OCI-LY1 (cell line): ENCODE measurements around the gene MRPL53.

Source experiments
- H2AFZ ChIP-seq: fragments of 200-600 bp; sonication (generic), shearing (Covaris generic); 2 replicates; pipeline ENCODE4 v1.6.0; 2014; ENCODE audit warnings: antibody characterized with exemption, mild to moderate bottlenecking, low read length
- H3F3A ChIP-seq: fragments of 200-600 bp; sonication (generic), shearing (Covaris generic); 2 replicates; pipeline ENCODE4 v1.6.0; 2014; ENCODE audit warnings: mild to moderate bottlenecking, antibody characterized with exemption, low read length, moderate library complexity; ENCODE audit not compliant: insufficient read depth
- H3K27ac ChIP-seq: fragments of 200-600 bp; sonication (generic); 2 replicates; pipeline ENCODE4 v1.5.1; 2014; ENCODE audit warnings: low read length, mixed run types, mild to moderate bottlenecking, low read depth; ENCODE audit not compliant: poor library complexity, severe bottlenecking
- H3K27me3 ChIP-seq: fragments of 200-600 bp; sonication (generic); 2 replicates; pipeline ENCODE4 v1.6.0; 2014; ENCODE audit warnings: antibody characterized with exemption, mild to moderate bottlenecking, low read length, moderate library complexity; ENCODE audit not compliant: insufficient read depth
- H3K36me3 ChIP-seq: fragments of 200-600 bp; sonication (generic); 2 replicates; pipeline ENCODE4 v1.6.1; 2014; ENCODE audit warnings: mild to moderate bottlenecking, antibody characterized with exemption, low read length, moderate library complexity, mixed read lengths; ENCODE audit not compliant: insufficient read depth
- H3K4me1 ChIP-seq: fragments of 200-600 bp; sonication (generic); 2 replicates; pipeline ENCODE4 v1.5.1; 2014; ENCODE audit warnings: mild to moderate bottlenecking, low read length, moderate library complexity; ENCODE audit not compliant: insufficient read depth, severe bottlenecking
- H3K4me2 ChIP-seq: fragments of 200-600 bp; sonication (generic), shearing (Covaris generic); 2 replicates; pipeline ENCODE4 v1.6.1; 2014; ENCODE audit warnings: low read length
- H3K4me3 ChIP-seq: fragments of 200-600 bp; sonication (generic); 2 replicates; pipeline ENCODE4 v1.5.1; 2014; ENCODE audit warnings: low read length, low read depth, mild to moderate bottlenecking, mixed read lengths; ENCODE audit not compliant: poor library complexity, severe bottlenecking
- H3K79me2 ChIP-seq: fragments of 200-600 bp; shearing (Covaris generic); 2 replicates; pipeline ENCODE4 v1.6.1; 2016; ENCODE audit warnings: mixed run types, low read length, mixed read lengths; ENCODE audit not compliant: insufficient read depth
- H3K9ac ChIP-seq: fragments of 200-600 bp; sonication (generic), shearing (Covaris generic); 2 replicates; pipeline ENCODE4 v1.6.1; 2014; ENCODE audit warnings: mild to moderate bottlenecking, low read length, mixed read lengths
- H3K9me2 ChIP-seq: fragments of 200-600 bp; sonication (generic), shearing (Covaris generic); 2 replicates; pipeline ENCODE4 v1.6.1; 2014; ENCODE audit warnings: low read depth, mild to moderate bottlenecking, low read length, mixed read lengths
- H3K9me3 ChIP-seq: fragments of 200-600 bp; shearing (Covaris generic); 2 replicates; pipeline ENCODE4 v1.6.1; 2014; ENCODE audit warnings: low read length, mixed read lengths
- H4K20me1 ChIP-seq: fragments of 200-600 bp; sonication (generic), shearing (Covaris generic); 2 replicates; pipeline ENCODE4 v1.6.0; 2016; ENCODE audit warnings: mild to moderate bottlenecking, low read length; ENCODE audit not compliant: insufficient read depth
- EZH2 ChIP-seq: fragments of 200-600 bp; sonication (generic), shearing (Covaris generic); IDR thresholded peaks from 2 replicates; pipeline ENCODE4 v1.8.0; 2017; ENCODE audit warnings: borderline replicate concordance, mixed run types, mild to moderate bottlenecking, antibody characterized with exemption, low read length, moderate library complexity, mixed read lengths
- TF ChIP-seq, protein P1 (sequence below): fragments of 200-600 bp; sonication (generic), shearing (Covaris generic); IDR thresholded peaks from 2 replicates; pipeline ENCODE4 v1.5.1; 2017; ENCODE audit warnings: mild to moderate bottlenecking, antibody characterized with exemption, low read length, moderate library complexity, mixed read lengths

Gene MRPL53

DNA sequence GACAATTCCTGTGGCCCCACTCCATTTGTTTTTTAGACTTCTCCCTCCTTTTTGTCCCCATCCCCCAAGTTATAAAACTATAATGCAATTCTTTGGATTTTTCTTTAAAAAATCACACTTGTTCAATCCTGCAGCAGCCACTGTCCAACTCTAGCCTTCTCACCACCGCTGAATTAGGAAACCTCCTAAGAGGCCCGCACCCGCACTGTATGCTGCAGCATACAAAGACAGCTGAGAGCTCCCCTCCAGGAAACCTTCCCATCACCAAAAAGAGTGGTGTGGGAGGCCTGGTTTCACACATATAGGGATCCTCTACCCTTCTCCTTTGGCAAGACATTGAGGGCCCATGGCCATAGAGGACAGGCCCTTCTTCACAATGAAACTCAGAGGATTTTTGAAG lies 32.1 kb upstream of the MRPL53 start:
- Histone ChIP-seq H3K9ac (no peak overlapping the region), H3K4me1 (peaks cover 38% of the 10 kb centered on the region), H4K20me1 (no peaks in the 10 kb centered on the region), H3K9me3 (no peaks in the 10 kb centered on the region), H3K36me3 (peaks cover 17% of the 10 kb centered on the region), H3K4me2 (no peak overlapping the region), H3K27me3 (peaks cover 17% of the 10 kb centered on the region; the same call in 1 of the 2 replicates), H2AFZ (no peak overlapping the region), H3K79me2 (no peaks in the 10 kb centered on the region), H3K27ac (no peak overlapping the region), H3K9me2 (no peaks in the 10 kb centered on the region), H3K4me3 (no peak overlapping the region), H3F3A (no peaks in the 10 kb centered on the region)
- TF ChIP-seq, protein P1, sequence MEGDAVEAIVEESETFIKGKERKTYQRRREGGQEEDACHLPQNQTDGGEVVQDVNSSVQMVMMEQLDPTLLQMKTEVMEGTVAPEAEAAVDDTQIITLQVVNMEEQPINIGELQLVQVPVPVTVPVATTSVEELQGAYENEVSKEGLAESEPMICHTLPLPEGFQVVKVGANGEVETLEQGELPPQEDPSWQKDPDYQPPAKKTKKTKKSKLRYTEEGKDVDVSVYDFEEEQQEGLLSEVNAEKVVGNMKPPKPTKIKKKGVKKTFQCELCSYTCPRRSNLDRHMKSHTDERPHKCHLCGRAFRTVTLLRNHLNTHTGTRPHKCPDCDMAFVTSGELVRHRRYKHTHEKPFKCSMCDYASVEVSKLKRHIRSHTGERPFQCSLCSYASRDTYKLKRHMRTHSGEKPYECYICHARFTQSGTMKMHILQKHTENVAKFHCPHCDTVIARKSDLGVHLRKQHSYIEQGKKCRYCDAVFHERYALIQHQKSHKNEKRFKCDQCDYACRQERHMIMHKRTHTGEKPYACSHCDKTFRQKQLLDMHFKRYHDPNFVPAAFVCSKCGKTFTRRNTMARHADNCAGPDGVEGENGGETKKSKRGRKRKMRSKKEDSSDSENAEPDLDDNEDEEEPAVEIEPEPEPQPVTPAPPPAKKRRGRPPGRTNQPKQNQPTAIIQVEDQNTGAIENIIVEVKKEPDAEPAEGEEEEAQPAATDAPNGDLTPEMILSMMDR: no peak
- no peak for TF ChIP-seq EZH2

DNA sequence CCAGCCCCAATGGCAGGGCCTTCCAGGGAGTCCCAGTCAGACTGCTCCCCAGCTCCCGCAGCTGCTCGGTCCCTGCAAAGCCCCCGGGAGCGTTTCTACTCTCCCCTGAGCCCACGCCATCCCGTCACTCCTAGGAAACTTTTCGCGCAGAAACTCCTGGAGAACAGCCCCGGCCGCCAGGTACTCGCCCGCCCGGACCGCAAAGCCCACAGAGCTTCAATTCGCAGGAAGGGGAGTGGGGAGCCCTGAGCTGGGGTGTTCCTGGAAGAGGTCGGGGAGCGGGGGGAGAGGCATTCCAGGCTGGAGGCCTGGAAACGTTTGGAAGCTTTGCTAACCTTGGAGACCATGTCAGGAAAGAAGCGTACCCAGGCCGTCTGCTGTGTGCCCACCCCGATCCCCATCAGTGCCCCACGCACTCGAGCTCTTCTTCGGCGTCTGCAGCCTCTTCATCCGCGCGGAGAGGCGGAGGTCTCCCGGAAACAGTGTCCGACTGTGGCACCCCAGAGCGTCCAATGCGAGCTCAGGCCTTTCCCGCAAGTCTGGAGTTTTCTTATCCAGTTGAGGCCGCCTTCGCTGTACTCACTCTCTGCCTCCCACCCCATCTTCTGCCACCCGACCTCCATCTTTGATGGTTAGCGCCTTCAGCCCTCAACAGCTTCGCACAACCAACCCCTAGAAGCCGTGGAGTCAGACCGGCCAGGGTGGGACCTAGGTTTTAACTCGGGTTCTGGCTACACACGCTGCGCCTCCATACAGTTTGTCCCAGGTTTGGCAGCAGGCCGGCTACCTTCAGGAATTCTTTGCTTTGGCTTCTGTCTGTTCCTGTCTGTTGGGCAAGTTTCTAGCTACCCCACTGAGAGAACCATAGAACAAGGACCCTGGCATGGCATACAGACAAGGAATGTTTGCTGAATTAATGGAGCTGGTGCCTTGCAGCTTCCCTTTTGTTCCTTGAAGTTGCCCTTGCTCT lies 31.3 kb upstream of the MRPL53 start:
- H3K4me1 ChIP-seq: peaks cover 38% of the 10 kb centered on the region
- peaks cover 17% of the 10 kb centered on the region for H3K36me3 ChIP-seq
- no peaks in the 10 kb centered on the region for H4K20me1 ChIP-seq
- no peak overlapping the region for H3K27ac ChIP-seq
- TF ChIP-seq, protein P1: no peak
- TF ChIP-seq EZH2: no peak
- H2AFZ ChIP-seq: no peak overlapping the region
- peak overlapping the region; percentile 61; the same call in 1 of the 2 replicates for H3K9ac ChIP-seq
- H3K27me3 ChIP-seq: peaks cover 24% of the 10 kb centered on the region; the same call in 1 of the 2 replicates
- H3F3A ChIP-seq: no peaks in the 10 kb centered on the region
- H3K4me2 ChIP-seq: peak overlapping the region; percentile 61
- no peaks in the 10 kb centered on the region for H3K79me2 ChIP-seq
- H3K9me2 ChIP-seq: no peaks in the 10 kb centered on the region
- H3K9me3 ChIP-seq: no peaks in the 10 kb centered on the region
- H3K4me3 ChIP-seq: peak overlapping the region; percentile 53

DNA sequence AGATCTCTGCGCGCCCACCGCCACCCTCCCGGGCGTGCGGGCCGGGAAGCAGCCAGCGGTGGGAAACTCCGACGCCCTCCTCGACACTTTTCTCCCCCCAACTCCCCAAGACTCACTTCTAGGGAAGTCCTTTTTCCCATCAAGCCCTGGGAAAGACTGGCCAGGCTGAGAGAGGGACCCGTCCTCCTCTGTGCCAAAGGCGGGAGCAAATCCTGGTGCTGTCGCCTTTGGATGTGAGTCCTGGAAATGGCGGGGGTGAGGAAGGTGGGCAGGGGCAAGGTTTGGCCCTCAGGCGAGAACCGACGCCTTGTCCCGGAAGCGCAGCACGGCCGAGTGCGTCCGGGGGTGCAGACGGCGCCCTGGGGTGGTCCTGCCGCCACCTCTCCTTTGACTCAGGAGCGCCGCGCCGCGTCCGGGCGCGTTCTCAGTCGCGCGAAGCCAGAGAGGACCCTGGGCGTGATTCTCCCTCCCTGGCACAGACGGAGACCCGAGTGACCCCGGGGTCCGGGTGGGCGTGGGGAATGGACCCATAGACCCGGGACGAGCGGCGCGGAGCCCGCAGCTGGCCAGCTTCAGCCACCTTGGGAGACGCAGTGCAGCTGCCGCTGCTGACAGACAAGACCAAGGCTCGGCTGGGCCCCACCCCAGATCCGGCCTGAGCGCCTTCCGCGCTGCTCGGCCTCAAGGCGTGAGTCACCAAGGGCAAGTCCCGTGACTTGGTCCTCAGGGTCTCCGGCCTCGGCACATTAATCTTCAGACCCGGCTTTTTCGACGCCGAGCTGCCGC lies 30.4 kb upstream of the MRPL53 start:
- Histone ChIP-seq H3K27ac (no peak overlapping the region), H3K79me2 (no peaks in the 10 kb centered on the region), H3K9ac (peak overlapping the region; percentile 61), H3K9me2 (no peaks in the 10 kb centered on the region), H3K36me3 (peaks cover 17% of the 10 kb centered on the region), H3K4me3 (peak overlapping the region; percentile 53), H3K27me3 (peaks cover 25% of the 10 kb centered on the region; the same call in 1 of the 2 replicates), H2AFZ (no peak overlapping the region), H3K4me2 (peak overlapping the region; percentile 61), H3K9me3 (no peaks in the 10 kb centered on the region), H3K4me1 (peaks cover 31% of the 10 kb centered on the region), H3F3A (no peaks in the 10 kb centered on the region), H4K20me1 (no peaks in the 10 kb centered on the region)
- no peak for TF ChIP-seq EZH2
- TF ChIP-seq, protein P1: peak; percentile 58
